T-helper 1 cell (primary cell): ENCODE measurements around the gene B4GAT1.
A peak's percentile ranks its signal among the peaks of the same experiment; 100 is the strongest.

Experiments
- DNase-seq, 5 donors: peaks; one replicate each; pipeline ENCODE4 v3.0.0-alpha.2; 2012 to 2020

Gene B4GAT1

DNA sequence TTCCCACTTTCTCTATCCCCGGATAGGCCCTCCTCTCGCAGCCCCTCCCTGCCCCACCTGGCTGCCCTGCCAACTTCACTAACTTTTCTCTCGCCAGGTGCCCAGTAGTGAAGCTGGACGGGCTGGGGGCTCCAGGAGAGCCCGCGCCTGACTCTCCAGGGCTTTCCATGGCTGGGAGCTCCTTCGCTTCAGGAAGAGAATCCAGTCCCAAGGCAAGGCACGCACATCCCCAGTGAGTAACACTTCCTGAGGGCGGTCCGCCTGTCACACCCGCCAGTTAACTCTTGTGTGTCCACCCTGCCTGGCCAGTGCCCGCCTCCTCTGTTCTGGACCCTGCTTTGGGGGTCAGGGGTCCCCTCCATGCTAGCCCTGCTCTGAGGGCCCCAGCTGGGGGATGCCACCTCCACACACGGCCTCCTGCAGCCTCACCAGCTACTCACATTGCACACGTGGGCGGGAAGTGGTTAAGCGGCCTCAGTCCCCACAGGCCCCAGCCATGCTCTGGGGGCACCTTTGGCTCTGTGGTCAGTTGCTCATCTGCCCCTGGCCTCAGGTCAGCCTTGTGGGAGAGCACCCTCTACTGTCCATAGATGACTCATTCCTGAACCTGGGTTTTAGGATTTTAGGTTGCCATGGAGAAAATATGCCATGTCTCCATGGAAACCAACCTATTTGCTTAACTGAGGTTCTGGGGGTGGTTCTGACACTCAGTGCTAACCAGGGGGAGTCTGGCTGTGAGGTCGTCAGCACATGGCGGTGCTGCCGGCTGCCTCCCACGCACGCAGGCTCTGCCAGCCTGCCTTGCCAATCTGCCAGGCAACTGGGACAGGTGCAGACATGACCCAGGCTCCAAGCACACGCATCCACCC lies 11.0 kb downstream of the B4GAT1 start, which contains the start of gene RIN1:
Gene RIN1 (minus strand): TSS at position 201 of the 869 bp plus-strand sequence. CDS start 32 bp downstream, at position 169.
- peak in 1 of 5 donors; percentile 58 for DNase-seq

DNA sequence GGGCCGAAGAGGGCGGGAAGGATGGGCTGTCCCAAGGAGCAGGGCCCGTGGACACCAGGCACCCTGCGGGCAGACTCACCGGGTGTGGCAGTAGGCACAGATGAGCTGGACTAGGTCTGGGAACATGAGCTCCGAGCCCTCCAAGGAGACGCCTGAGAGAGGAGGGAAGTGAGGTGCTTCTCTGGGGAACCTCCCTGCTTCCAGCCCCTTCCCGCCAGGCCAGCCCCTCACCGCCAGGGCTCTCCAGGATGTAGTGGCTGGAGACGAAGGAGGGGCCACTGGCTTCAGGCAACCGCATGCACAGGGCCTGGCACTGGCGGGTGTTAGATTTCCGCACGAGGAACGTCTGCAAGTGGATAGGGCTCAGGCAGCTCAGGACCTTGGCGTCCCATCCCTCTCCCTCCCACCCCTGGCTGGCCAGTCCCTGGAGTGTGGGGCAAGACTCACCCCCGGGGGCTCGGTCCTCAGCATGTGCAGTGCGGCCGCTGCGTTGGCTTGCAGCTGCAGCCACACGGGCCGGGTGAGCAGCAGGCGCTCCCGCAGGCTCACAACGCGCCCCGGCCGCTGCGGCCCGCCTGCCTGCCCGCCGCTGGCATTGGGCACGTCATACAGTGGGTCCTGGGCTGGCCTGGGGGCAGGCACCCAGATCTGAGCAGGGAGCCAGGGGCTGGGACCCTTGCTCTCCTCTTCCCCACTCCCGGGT lies 11.7 kb downstream of the B4GAT1 start:
- no peak for DNase-seq

DNA sequence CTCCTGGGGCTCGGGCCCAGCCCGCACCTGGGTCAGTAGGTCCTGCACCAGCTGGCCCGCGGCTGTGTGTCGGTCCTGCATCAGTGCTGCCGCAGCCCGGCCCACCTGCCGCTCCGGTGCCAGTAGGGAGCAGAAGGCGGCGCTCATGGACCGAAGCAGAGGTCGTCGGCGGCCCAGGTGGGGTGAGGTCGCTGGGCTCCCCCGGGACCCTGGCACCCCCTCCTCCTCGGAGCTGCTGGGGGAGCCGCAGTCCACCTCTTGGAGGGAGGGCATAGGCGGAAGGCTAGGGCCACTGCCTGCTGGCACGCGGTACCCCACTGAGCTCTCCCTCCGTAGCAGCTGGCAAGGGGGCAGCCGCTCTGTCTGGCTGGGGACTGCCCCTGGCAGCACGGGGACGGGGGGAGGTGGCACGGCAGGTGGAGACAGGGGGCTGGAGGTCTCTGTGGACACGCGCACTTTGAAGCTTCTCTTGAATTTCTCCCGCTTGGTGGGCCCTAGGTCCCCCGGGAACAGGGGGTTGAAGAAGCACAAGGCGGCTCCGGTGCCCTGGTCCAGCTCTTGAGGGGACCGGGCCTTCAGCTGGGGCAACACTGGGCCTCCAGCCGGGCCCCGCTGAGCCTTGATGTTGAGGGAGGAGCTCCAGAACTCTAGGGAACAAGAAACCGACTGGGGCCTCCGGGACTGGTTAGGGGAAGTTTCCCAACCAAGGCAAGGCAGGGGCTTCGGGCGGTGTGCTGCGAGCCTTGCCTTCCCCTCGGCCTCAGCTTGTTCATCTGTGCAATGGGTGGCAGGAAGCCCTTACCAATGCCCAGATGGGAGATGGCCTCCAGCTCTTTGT lies 12.6 kb downstream of the B4GAT1 start:
- no peak for DNase-seq

DNA sequence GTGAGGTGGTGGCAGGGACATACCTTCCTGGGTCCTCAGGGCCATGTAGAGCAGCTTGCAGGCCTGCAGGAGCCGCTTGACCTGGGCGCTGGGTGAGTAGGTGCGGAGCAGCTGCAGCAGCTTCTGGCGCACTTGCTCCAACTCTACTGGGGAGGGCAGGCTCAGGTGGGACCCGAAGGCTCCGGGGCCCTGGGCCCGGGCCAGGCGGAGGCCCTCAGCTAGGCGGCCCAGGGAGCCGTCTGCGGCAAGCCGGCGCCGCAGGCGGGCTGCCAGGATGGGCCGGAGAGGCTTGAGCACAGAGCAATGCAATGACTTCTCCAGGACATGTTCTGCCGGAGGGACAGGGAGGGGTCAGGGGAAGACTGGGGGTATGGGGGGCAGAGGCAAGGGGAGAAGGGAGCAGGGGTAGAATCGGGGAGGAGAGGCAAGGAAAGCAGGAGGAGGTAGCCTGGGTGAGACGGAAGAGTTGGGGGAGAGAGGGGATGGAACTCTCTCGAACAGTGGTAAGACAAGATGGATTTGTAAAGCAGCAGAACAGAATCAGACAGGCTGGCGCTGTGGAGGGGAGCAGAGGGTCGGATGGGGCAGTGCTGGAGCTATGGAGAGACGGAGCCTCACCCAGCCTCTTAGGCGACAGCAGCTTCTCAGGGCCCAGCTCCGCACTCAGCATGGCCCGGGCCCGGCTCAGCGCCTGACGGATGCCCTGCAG lies 13.4 kb downstream of the B4GAT1 start:
- DNase-seq = no peak

DNA sequence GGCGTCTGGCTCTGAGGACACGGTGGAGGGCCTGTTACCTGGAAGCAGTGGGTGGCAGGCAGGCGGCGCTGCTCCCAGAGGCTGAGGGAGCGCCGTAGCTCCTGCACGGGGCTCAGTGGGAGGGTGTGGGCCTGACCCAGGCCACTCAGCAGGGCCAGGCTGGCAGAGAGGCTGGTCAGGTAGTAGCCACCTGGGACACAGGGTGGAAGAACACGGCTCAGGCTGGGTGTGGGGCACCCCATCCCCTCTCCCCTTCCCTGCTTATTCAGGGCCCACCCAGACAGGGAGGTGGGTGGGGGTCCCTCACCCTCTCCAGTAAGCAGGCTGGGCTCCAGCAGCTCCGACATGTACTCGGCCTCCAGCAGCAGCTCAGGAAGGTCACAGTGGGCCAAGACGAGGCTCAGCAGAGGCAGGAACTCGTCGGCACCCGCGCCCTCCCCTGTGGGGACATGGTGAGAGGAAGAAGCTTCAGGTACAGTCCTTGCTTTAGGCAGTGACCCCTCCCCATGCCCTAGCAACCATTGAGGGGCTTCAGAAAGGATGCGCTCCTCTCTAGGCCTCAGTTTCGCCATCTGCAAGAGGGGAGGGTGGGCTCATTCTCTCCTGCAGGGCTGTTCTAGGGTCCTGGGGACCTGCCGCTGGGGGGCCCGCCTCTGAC lies 14.1 kb downstream of the B4GAT1 start:
- no peak for DNase-seq

DNA sequence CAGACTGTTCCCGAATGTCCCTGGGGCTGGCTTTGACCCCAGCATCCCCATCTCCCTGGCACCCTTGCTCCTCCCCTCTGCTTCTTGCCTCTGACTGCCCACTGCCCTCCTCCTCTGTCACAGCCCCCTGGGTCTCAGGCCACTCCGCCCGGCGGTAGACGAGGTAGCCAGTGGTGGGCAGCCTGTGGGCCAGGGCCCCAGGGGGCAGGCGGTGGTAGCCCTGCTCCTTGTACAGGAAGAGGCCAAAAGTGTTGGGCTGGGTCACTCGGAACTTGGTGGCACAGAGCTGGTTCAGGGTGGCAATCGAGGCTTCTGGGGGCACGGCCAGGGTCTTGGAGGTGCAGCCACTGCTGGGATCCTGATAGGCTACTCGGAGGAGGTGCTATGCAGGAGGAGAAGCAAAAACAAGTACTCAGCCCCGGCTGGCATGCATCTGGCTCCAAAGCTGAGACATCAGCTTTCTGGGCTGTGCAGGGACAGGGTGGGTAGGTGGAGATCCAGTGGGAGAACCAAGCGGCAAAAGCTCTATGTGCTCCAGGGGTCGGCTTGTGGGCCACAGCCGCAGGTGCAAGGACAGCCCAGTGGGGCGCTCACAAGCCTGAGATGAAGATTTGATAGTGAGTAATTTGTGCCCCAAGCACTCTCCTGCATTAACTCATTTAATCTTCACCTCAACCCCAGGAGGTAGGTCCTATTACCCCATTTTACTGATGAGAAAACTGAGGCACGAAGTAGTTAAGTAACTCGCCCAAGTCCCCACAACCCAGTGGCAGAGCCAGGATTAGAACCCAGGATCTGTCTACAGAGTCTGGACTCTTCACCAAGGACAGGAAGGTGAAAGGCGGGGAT lies 14.8 kb downstream of the B4GAT1 start:
- no peak for DNase-seq

DNA sequence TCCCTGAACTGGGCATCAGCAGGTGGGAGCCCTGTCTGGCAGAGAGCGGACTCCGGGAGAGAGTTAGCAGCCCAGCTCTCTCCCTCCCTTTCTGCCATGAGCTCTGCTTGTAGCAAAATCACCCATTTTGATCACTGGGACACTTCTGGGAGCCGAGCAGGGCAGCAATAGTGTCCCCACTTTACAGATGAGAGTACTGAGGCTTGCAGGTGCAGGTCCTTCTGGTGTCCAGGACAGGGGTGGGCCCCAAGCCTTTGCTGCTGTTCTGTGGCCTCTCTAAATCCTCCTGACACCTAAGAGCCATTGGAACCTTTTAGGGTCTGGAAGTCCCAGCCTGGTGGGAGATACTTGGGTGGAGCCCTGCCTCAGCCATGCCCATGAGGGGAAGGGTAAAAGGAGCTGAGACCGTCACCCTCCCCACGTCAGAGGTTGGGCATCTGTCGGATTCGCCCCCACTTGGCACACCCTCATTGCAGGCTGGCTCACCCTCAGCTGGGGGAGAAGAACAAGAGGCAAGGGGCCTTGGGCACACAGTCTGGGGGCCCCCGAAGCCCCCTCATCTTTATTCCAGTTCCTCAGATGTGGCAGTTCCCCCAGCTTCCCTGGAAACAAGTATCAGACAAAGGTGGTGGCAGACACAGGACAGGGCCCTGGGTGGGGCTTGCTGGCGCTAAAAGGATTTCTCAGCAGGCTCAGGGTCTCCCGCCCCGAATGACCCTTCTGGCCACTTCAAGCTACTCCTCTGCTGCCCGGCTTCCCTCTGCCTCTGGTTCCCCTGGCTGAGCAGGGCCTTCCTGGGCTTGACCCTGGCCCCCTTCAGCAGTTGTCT lies 15.7 kb downstream of the B4GAT1 start:
- no peak for DNase-seq

DNA sequence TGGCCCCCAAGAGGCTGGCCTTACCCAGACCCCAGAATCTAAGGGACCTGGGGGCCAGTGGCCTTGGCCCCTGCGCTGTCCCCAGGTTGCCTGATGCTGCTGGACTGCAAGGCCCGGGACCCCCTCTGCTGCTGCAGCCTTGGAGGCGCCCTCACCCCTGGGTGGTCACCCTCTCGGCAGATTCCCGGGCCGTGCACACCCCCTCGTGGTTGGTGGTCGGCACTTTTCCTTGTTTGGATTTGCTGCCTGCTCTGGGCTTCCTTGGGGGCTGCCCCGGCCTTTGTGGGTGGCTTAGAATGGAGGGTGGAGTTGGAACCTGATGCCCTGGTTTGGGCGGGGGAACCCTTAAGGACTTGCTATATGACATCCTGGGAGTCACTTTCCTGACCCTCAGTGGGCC lies 16.5 kb downstream of the B4GAT1 start:
- DNase-seq = no peak

DNA sequence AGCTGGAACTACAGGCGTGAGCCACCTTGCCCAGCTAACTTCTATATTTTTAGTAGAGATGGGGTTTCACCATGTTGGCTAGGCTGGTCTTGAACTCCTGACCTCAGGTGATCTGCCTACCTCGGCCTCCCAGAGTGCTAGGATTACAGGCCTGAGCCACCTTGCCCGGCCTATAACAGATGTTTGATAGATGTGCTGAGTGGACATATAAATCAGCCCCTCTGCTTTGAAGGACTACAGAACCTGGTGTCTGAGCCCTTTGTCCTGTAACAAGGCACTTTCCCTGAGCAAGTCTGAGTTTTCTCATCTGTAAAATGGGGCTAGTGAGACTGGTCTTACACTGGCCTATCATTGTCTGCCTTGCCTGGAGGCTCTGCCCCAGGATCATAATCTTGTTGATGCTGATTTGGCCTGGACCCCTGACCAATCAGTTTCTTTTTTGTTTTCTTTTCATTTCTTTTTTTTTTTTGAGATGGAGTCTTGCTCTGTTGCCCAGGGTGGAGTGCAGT lies 18.2 kb downstream of the B4GAT1 start:
- no peak for DNase-seq

DNA sequence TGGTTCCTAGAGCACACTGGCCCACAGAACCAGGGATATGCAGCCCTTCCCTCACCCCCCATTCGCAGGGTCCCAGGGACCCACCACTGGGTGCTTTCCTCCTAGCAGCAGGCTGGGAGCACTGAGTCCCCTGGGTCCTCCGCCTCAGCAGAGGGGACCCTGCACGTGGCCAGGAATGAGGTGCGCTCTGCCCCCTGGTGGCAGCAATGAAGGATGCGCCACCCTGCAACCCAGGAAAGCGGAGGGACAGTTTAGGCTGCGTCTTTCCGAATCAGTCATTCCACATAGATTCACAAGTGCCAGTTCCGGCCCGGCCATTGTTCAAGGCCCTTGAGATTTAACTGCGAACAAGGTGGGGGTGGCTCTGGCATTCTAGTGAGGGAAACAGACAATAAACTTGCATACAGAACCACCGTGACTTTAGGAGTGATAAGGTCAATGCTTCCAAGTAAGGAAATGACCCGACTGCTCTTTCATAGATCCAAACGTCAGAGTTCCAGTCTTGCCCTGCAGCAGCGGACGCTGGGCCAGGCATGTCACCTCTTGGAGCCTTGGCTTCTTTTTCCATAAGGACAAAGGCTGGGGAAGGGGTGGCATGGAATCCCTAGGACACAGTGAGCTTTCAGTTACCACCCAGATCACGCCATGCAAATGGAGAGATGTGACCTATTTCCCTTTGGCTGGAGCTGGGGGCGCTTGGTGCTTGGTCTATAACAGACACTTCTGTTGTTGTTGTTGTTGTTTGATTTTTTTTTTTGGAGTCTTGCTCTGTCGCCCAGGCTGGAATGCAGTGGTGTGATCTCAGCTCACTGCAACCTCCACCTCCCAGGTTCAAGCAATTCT lies 18.9 kb downstream of the B4GAT1 start:
- peak; percentile 51 to 79 (median 71) for DNase-seq

DNA sequence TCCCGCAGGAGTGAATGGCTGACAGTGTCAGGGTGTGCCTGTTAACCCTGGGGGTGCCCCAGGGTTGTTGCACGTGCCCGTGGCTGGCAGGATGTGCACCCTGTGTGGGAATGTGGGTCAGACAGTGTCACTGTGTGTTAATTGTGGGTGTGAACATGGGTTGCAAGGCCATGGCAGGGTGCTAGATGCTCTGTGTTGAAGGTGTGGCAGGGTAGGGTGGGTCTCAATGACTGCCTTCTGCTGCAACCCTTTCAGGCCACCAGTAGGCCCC lies 19.5 kb downstream of the B4GAT1 start:
- DNase-seq = peak in 1 of 5 donors; percentile 40

DNA sequence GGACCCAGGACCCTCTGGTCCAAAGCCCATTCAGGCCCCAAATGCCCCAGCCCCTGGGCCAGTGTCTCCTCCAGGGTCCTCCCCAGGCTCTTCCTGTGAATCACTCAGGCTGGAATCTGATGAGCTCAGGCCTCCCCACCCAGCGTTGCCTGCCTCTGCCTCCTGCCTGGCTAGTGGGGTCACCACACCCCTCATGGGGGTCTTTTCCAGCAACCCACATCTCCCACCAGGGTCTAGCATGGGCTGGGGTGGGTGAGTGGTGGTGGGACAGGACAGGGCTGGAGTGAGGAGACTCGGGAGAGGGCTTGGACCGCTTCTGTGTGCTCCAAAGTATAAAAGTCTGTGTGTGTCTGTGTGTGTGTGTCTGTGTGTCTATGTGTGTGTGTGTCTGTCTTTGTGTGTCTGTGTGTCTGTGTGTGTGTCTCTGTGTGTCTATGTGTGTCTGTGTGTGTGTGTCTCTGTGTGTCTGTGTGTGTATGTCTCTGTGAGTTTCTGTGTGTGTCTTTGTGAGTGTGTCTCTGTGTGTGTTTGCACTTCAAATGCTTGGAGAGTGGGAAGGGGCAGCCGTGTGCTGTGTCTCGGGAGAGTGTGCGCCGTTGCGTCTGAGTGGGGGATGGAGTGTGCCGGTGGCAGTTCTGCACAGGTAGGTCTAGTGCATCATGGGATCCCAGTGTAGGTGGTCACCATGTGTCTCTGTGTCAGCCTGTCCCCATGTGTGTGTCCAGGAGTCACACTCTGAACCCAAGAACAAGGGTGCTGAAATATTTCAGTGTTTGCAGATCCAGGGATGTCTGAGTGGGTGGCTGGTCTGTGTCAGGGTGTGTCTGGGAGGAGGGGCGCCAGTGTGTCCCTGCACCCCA lies 20.0 kb downstream of the B4GAT1 start:
- no peak for DNase-seq

DNA sequence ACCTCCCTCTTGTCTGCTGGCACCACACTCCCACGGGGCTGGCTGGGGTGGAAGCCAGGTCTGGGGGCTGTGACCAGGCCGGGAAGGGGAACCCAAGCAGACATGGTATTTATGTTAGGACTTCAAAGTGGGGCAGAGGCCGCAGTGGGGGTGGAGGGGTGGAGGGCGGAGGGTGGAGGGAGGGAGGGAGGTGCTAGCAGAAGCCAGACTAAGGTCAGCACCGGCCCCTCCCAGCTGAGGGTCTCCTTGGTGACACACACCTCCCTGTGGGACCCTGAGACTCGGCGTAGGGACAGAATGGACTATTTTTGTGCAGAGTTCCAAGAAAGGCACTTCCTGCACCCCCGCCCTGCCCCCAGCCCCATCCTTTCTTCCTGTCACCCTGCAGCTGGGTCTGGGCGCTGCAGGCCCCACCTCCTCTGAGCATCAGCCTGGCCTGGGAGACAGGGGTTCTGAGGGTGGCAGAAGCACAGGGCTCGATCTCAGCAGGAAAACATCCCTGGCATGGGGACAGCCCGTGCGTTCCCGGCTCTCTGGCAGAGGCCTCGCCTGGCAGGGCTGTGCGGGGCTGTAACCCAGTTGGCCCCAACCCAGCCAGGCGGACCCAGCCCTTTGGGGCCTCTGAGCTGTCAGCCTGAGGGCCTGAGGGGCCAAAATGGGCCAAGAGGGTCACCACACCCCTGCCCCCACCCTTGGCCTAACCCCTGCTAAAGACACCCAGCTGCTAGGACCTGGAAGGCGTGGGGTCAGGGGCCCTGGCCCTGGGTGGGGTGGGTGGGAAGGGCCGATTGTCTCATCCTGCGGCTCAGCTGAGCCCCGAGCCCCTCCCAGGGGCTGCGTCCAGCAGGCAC lies 20.9 kb downstream of the B4GAT1 start:
- peak in 1 of 5 donors; percentile 63 for DNase-seq

DNA sequence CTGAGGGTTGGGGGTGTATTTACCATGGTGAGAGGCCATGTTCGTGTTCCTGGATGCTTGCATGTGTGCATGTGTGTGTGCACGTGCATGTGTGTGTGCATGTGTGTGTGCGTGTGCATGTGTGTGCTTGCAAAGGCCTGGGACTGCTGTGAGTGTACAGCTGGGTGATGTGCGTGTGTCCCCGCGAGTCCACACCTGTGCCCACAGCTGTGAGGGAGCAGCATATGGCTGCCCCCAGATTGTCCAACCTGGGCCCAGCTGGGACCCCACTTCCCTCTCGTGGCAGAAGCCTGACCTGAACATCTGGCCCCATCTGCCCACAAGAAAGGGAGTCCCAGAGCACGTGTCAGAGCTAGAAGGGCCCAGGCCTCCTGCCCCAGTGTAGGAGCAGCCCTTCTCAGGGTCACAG lies 22.2 kb downstream of the B4GAT1 start:
- no peak for DNase-seq

DNA sequence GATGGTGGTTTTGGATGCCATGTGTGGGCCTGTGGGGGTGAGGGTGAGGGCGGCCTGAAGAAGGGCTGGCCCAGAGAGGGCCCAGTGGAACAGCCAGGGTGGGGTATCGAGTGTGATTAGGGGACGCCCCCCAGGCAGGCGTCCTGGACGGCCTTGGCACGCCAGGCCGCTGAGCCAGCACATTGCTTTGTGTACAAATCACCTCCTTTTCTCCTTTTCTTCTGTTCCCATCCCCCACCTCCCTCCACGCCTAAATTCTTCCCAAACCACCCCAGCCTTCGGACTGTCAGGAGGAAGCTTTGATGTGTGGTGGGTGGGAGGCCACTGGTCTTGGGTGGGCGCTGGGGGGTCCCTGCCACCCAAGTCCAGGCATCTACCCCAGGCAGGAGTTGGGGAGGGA lies 22.8 kb downstream of the B4GAT1 start:
- no peak for DNase-seq

DNA sequence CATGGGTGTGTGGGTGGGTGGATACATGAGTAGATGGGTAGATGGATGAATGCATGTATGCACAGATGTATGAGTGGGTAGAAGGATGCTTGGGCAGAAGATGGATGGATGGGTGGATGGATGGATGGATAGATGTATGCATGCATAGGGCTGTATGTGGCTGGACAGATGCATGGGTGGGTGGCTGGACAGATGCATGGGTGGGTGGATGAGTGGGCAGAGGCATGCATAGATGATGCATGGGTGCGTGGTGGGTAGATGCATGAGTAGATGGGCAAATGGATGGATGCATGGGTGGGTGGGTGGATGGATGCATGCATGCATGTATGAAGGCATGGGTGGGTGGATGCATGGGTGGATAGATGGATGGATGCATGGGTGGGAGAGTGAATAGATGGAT lies 23.7 kb downstream of the B4GAT1 start:
- DNase-seq = no peak
